GM10847 (cell line): Measurements from ENCODE around the gene ROBO2.

Source experiments
- POLR2A ChIP-seq: IDR thresholded peaks from 2 replicates; pipeline ENCODE4 v1.6.1; 2011; ENCODE audit not compliant: insufficient read length; ENCODE audit errors: extremely low read depth

The ROBO2 gene

GRCh38 chr3:77685713-77686112 lies 645.8 kb downstream of the ROBO2 start:
- TF ChIP-seq POLR2A = no peak

- no peak for TF ChIP-seq POLR2A
Observed at GRCh38 chr3:77686560-77686959, 646.7 kb downstream of the ROBO2 start.

- no peak for TF ChIP-seq POLR2A
Observed at GRCh38 chr3:77687545-77687944, 647.6 kb downstream of the ROBO2 start.

GRCh38 chr3:77690284-77690845 lies 650.5 kb downstream of the ROBO2 start:
- TF ChIP-seq POLR2A = no peak

GRCh38 chr3:77693147-77693546 lies 653.2 kb downstream of the ROBO2 start:
- TF ChIP-seq POLR2A = no peak

GRCh38 chr3:77699125-77699691 lies 659.3 kb downstream of the ROBO2 start:
- no peak for TF ChIP-seq POLR2A
